ENCODE results near the gene MEDAG. TPM values are rescaled to one million over a fixed set of nuclear protein-coding genes. Genes with fewer than 3 reads are reported as not detected.

Gene MEDAG
- total RNA-seq, 1 donor from 2014 or later = not detected

DNA sequence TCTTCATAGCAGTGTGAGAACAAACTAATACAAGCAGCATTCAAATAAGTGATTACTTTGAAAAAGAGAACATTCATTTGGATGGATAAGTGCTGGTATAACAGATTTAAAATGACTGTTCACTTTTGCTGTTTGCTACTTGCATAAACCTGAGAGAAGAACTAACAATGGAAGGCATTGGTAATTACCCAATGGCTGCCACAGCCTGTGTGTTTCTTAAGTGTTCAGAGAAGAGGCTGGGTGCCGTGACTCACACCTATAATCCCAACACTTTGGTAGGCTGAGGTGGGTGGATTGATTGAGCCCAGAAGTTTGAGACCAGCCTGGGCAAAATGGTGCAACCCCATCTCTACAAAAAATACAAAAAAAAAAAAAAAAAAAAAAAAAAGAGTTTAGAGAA, 21.5 kb downstream of the MEDAG start:
- H3K27ac Mint-ChIP-seq (ENCODE audit: unreplicated experiment) = no peak overlapping the region
- no peaks in the 10 kb centered on the region for H3K36me3 Mint-ChIP-seq (ENCODE audit: low read depth)
- no peak overlapping the region for H3K4me3 Mint-ChIP-seq
- H3K4me1 Mint-ChIP-seq = peaks cover 19% of the 10 kb centered on the region
- TF ChIP-seq, protein P1, sequence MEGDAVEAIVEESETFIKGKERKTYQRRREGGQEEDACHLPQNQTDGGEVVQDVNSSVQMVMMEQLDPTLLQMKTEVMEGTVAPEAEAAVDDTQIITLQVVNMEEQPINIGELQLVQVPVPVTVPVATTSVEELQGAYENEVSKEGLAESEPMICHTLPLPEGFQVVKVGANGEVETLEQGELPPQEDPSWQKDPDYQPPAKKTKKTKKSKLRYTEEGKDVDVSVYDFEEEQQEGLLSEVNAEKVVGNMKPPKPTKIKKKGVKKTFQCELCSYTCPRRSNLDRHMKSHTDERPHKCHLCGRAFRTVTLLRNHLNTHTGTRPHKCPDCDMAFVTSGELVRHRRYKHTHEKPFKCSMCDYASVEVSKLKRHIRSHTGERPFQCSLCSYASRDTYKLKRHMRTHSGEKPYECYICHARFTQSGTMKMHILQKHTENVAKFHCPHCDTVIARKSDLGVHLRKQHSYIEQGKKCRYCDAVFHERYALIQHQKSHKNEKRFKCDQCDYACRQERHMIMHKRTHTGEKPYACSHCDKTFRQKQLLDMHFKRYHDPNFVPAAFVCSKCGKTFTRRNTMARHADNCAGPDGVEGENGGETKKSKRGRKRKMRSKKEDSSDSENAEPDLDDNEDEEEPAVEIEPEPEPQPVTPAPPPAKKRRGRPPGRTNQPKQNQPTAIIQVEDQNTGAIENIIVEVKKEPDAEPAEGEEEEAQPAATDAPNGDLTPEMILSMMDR (conservative IDR thresholded peaks at IDR 0.05) = no peak
- no peak for DNase-seq (ENCODE audit: low read depth, low spot score)
- H3K27me3 Mint-ChIP-seq (ENCODE audit: low read depth) = no peaks in the 10 kb centered on the region
- H3K9me3 Mint-ChIP-seq = no peaks in the 10 kb centered on the region

- Mint-ChIP-seq H3K4me3 (no peak overlapping the region), H3K9me3 (no peaks in the 10 kb centered on the region), H3K27ac (ENCODE audit: unreplicated experiment) (no peak overlapping the region), H3K27me3 (ENCODE audit: low read depth) (peaks cover 3% of the 10 kb centered on the region), H3K4me1 (peaks cover 26% of the 10 kb centered on the region), H3K36me3 (ENCODE audit: low read depth) (no peaks in the 10 kb centered on the region)
- DNase-seq (ENCODE audit: low read depth, low spot score) = no peak
- TF ChIP-seq, protein P1 (conservative IDR thresholded peaks at IDR 0.05) = no peak
Observed at GRCh38 chr13:30928978-30929377, 22.9 kb downstream of the MEDAG start.

DNA sequence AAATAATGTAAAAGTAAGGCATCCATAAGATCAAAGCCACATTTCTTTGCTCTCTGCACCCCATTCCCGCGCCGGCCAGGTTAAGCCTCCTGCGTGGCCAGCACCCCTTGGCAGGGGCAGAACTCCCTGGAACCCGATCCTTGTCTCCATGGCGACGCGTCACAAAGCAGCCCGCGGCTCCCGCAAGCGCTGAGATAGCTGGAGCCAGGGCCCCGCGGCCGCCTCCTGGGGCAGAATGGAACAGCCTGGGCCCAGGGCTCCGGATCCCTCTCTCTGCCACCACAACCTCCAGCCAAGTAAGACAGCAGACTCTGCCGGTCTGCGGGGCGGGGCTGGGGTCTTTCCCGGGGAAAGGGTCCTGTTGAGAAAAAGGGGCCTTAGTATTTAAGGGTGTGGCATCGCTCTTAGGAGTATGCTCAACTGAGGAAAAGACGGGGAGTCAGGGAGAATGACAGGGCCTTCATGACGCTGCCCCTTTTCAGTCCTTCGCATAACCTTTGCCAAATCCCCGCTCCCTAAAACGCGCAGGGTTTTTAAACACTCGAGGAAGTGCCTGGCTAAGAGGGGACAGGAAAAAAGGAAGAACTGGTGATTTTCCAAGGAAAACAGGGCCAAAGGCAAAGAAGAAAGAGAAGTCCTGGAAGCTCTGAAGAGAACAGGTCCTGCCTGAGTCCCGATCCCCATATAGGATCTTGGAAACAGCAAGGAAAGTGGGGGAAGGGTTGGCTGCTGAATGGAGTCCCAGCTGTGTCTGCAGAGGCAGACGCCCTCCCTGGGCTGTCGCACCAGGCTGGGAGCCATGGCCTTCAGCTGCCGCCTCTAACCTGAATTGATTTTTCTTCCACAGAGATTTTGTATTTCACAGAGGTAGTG, 26.6 kb downstream of the MEDAG start, which contains the start of gene TEX26:
TEX26 (plus strand) TSS at position 176 of the 873 bp plus-strand sequence; CDS start at position 236, 60 bp downstream.
- Mint-ChIP-seq H3K36me3 (ENCODE audit: low read depth) (no peaks in the 10 kb centered on the region), H3K4me1 (peaks cover 26% of the 10 kb centered on the region), H3K27me3 (ENCODE audit: low read depth) (peaks cover 3% of the 10 kb centered on the region), H3K9me3 (peaks cover 3% of the 10 kb centered on the region), H3K27ac (ENCODE audit: unreplicated experiment) (no peak within 1 kb of the TSS), H3K4me3 (peak within 1 kb of the TSS; percentile 29)
- peak; percentile 54 for DNase-seq (ENCODE audit: low read depth, low spot score)
- TF ChIP-seq, protein P1 (conservative IDR thresholded peaks at IDR 0.05) = no peak

DNA sequence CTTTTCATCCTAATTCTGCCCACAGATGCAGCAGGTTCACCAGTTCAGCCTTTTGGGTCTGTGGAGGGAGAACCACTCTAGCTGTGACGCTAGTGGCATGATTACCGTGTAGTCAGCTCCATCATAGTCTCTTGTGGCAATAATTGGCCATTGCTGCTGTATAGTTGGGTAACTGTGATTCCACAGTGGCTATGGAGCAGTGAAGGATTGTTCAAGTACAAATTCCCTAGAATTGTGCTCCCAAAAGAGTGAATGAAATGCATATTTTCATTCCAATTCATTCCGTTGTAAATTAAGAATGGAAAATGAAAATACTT, 27.2 kb downstream of the MEDAG start:
- Mint-ChIP-seq H3K36me3 (ENCODE audit: low read depth) (no peaks in the 10 kb centered on the region), H3K4me1 (peaks cover 26% of the 10 kb centered on the region)
- DNase-seq (ENCODE audit: low read depth, low spot score) = no peak

DNA sequence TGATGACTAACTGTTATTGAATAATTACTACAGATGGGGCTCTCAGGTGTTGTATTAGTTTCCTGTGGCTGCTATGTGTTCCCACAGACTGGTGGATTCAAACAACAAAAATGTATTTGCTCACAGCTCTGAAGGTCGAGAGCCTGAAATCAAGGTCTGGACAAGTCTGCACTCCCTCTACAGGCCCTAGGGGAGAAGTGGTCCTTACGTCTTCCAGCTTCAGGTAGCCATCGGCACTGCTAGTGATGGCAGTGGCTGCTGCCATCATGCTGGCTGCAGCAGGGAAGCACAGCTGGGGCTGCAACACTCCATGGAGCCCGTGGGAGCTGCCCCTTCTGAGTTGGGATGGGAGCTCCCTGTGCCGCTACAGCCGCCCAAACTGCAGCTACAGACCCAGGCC, 28.3 kb downstream of the MEDAG start:
- TF ChIP-seq, protein P1 (conservative IDR thresholded peaks at IDR 0.05) = peak; percentile 23
- Mint-ChIP-seq H3K36me3 (ENCODE audit: low read depth) (no peaks in the 10 kb centered on the region), H3K4me1 (peaks cover 26% of the 10 kb centered on the region), H3K9me3 (peaks cover 3% of the 10 kb centered on the region), H3K27me3 (ENCODE audit: low read depth) (peaks cover 3% of the 10 kb centered on the region), H3K4me3 (no peak overlapping the region), H3K27ac (ENCODE audit: unreplicated experiment) (no peak overlapping the region)
- no peak for DNase-seq (ENCODE audit: low read depth, low spot score)

More for the DNA sequence above, 27.2 kb downstream of the MEDAG start:
- H3K9me3 Mint-ChIP-seq = peaks cover 3% of the 10 kb centered on the region
- H3K27ac Mint-ChIP-seq (ENCODE audit: unreplicated experiment) = no peak overlapping the region
- no peak overlapping the region for H3K4me3 Mint-ChIP-seq
- TF ChIP-seq, protein P1 (conservative IDR thresholded peaks at IDR 0.05) = no peak
- peaks cover 3% of the 10 kb centered on the region for H3K27me3 Mint-ChIP-seq (ENCODE audit: low read depth)
